GM19023 (cell line): Measurements from ENCODE around the gene ALDH3B2.
"Not testable (repeated sequence)": the region's sequence is repeated elsewhere in the genome, so short reads cannot be mapped to it uniquely, and the experiment has no call there.

ENCODE experiments used
- ATAC-seq: cut with Tn5 transposase; IDR thresholded peaks from one replicate; pipeline ENCODE4 v1.9.1; 2021; ENCODE audit warnings: mild to moderate bottlenecking, moderate library complexity; ENCODE audit not compliant: unreplicated experiment

The ALDH3B2 gene

DNA sequence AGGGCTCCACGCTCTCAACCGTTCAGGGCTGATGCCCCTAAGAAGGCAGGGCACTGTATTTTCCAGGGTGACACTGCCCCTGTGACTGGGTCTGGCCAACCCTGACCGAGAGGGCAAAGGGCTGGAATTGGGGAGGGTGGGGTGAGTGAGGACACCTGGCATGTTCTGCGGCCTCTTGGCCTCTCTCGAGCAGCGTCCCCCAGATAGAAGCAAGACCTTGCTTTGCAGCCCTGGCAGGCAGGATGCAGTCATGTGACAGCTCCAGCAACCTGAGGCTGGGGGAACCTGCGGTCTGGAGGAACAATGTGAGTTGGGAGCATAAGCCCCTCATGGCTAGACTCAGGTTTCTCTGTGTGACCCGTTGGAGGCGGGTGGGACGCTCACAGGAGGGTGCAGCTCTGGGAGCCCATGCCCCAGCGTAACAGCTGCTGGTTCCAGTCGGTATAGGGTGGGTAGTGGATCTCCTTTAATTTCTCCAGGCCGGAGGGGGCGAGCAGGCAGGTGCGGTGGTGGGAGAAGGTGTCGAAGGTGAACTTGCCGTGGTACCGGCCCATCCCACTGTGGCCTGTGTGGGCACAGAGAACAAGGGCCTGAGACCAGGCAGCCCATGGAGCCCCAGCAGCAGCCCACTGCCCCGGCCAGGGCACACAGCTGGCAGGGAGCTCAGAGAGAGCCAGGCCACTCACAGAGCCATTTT lies 11.4 kb downstream of the ALDH3B2 start:
- ATAC-seq = no peak

DNA sequence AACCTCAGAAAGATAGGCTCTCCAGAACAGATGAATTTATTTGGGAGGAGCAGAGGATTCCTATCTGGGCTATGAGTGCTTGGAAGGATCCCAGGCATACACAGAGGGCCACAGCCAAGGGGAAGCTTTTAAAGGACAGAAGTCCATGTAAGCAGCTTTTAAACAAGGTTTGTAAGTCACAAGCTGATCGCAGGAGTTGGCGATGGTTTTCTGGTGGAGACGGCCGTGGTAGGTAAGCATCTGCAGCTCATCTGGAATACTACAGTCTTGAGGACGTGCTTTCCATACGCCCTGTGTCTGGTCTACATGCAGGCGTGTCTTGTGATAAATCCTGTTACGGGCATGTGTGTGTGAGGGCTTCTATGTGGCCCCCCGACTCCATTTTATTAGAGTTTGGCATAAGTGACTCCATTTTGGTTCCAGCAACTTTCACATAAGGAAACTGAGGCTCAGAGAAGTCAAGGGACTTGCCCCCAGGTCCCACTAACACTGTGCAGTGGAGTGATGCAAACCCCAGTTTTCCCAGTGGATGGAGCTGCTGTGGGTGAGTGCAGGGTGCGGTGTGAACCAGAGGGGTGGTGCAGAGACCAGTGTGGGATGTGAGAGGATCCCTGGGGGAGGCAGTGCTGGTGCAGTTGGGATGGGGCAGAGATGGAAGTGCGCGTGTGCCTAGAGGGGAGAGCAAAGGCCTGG lies 12.1 kb downstream of the ALDH3B2 start:
- no peak for ATAC-seq

DNA sequence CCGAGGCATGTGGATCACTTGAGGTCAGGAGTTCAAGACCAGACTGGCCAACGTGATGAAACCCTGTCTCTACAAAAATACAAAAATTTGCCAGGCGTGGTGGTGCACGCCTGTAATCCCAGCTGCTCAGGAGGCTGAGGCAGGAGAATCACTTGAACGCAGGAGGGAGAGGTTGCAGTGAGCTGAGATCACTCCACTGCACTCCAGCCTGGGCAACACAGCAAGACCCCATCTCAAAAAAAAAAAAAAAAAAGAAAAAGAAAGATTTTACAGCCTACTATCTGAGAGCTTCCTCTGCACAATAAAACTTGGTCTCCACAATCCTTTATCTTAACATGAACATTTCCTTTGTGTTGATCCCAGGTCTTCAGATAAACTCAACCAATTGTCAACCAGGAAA lies 13.7 kb downstream of the ALDH3B2 start:
- ATAC-seq = not testable (repeated sequence)

DNA sequence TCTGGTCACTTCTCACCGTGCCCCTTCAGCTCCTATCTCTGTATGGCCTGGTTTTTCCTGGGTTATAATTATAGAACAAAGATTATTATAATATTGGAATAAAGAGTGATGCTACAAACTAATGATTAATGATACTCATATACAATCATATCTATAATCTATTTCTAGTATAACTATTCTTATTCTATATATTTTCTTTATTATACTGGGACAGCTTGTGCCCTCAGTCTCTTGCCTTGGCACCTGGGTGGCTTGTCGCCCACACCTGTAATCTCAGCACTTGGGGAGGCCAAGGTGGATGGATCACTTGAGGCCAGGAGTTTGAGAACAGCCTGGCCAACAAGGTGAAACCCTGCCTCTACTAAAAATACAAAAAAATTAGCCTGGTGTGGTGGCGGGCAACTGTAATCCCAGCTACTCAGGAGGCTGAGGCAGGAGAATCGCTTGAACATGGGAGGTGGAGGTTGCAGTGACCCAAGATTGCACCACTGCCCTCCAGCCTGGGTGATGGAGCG lies 14.7 kb downstream of the ALDH3B2 start:
- ATAC-seq = not testable (repeated sequence)

DNA sequence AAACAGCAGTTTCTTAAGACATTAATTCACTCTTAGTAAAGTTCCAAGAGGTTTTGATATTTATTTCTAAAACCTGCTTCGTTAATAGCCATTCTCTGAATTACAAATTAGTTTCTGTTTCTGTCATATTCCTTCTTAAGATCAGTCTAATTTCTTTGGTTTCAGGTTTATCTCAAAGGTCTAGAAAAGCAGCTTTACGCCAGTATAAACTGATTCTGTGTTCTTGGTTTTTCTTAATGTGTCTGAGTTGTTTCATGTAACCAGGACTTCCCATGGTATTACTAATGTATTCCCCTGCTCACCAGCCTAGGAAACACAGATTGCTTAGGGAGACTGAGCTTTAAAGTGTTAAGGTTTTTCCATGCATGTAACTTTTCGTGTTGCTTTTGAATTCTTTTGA lies 17.1 kb downstream of the ALDH3B2 start:
- ATAC-seq = no peak

DNA sequence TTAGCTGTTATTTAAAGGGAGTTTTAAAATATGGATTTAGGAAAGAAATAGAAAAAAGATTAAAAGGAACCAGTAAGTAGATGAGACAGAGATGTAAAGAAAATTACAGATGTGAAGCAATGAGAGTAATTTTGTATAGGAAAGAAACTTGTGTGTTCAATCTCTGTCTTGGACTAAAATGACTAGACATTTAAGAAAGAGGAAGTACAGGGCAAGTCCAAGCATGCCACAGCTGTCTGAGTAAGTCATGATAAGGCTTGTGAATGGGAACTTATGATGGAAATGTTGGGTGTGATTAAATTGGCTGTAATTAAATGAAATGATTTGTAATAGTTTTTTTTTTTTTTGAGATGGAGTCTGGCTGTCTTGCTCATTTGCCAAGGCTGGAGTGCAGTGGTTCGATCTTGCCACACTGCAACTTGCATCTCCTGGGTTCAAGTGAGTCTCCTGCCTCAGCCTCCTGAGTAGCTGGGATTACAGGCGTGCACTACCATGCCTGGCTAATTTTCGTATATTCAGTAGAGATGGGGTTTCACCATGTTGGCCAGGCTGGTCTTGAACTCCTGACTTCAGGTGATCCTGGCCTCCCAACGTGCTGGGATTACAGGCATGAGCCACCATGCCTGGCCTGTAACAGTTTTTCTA lies 18.0 kb downstream of the ALDH3B2 start:
- no peak for ATAC-seq

DNA sequence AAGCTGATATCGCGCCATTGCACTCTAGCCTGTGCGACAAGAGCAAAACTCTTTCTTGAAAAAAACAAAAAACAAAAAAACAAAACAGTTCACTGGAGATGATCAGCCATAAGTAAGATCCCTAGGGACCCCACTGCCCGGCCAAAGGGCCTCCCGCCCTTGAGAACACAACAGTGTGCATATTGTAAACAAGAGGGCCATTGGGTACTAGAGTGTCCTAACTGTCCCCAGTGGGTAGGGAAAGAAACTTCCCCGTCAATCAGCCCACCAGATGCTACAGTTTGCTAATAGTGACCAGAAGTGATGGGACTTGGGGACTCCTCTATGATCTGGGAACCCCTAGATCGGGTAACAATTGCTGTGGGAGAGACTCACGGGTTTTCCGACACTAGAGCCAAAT lies 20.2 kb downstream of the ALDH3B2 start:
- ATAC-seq = no peak

DNA sequence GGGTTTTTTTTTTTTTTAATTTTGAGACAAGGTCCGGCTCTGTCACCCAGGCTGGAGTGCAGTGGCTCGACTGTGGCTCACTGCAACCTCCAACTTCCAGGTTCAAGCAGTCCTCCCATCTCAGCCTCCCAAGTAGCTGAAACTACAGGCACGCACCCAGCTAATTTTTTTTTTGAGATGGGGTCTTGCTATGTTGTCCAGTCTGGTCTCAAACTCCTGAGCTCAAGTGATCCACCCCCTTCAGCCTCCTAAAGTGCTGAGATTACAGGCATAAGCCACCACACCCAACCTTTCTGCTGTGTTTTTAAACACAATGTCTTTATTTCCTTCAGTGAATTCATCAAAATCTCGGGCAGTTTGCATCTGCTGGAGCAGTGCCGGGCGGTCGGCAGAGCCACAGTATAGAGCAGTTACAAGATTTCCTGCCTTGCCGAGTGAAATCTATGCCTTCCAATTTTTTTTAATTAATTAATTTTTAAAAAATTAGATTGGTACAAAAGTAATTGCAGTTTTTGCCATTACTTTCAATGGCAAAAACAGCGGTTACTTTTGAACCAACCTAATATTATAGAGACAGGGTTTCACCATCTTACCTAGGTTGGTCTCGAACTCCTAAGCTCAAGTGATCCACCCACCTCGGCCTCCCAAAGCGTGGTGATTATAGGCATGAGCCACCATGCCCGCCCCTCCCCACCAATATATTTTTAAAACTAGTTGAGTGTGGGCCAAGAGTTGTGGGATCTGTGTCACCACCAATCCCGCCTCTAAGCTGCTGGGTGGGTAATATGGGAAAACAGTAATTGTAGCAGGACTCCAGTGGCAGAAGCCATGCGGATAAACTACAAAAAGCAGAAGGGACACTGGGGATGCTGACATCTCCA lies 21.2 kb downstream of the ALDH3B2 start:
- ATAC-seq = no peak

DNA sequence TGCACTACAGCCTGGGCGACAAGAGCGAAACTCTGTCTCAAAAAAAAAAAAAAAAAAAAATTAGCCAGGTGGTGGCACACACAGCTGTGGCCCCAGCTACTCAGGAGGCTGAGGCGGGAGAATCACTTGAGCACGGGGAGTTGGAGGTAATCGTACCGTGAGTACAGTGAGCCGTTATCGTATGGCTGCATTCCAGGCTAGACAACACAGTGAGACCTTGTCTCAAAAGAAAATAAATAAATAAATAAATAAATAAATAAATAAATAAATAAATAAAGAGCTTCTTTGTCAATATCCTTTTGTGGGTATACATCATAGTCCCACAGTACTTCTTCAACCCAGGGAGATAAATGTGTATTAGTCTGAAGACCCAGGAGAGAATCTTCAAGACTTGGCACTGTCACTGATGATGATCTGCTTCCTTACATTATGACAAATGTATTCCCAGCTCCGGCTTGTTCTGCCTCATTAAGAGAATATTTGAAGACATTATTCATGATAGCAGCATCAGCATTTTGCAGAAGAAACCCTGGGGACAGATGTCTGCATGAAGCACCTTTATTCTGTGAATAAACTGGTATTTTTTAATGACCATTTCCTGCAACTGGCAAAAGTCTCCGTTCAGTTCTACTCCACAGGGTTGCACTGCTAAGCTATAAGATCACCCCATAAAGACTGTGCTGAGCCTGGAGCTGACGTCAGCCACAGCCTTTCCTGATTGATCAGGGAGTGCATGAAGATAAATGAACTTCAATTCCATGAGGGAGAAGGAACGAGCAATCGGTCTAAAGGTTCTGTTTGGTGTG lies 22.2 kb downstream of the ALDH3B2 start:
- ATAC-seq = no peak

DNA sequence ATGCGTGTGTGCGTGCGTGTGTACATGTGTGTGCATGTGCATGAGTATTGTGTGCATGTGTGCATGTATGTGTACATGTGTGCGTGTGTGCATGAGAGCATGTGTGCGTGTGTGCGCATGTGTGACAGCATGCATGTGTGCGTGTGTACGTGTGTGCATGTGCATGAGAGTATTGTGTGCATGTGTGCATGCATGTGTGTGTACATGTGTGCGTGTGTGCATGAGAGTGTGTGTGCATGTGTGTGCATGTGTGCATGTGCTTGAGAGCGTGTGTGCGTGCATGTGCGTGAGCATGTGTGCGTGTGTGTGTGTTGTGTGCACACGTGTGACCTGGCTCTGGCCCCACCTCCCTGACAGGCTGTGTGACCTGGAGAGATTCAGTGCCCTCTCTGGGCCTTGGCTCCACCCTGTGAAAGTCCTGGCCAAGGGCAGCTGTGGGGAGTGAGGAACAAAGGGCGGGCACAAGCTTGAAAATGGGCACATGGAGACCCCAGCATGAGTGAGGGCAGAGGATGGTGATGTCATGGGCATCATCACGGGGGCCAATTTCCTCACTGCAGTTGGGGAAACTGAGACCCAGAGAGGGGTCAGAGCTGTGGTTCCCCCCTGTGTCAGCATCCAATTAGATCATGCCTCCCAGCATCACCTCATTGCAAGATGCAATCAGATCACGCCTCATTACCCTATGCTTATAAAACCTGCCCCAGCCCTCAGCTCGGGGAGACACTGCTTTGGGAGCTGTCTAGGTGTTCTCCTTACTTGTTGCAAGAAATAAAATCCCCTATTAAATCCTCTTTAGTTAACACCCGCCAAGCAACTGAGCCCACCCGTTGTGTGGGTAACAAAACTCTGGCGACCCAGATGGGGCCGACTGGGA lies 24.6 kb downstream of the ALDH3B2 start:
- ATAC-seq = no peak

DNA sequence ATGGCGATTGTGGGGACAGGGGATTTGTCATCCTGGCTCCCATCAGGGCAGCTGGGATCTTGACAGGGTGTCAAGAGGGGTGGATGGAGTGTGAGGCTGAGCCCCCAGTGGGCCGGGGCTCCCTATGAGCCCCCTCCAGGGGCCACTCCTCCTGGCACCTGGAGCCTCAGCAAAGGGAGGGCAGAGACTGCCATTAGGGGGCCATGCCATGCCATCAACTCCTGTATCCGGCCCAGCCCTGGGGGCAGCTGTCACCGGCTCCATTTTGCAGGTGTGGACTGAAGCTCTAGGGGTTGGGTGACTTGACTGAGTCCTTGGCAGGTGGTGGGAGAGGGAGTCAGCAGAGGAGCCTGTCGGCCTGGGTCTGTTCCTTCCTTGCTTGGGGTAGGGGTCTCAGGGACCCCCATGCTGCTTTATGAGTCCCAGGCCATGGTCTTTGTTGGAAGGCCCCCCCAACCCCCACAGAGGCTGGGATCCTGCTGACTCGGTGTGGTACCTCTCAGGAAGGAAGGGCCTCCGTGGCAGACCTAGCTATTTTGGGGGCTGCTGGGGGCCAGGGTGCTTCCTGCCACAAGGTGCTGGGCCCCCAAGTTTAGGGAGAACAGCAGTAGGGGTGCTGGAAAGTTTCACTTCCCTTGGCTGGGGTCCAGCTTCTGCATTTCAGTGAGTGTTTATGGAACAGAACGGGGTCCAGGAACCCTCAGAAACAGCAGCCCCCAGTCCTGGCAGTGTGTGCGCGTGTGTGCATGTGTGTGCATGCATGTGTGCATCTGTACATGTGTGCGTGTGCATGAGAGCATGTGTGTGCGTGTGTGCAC lies 25.4 kb downstream of the ALDH3B2 start:
- no peak for ATAC-seq

DNA sequence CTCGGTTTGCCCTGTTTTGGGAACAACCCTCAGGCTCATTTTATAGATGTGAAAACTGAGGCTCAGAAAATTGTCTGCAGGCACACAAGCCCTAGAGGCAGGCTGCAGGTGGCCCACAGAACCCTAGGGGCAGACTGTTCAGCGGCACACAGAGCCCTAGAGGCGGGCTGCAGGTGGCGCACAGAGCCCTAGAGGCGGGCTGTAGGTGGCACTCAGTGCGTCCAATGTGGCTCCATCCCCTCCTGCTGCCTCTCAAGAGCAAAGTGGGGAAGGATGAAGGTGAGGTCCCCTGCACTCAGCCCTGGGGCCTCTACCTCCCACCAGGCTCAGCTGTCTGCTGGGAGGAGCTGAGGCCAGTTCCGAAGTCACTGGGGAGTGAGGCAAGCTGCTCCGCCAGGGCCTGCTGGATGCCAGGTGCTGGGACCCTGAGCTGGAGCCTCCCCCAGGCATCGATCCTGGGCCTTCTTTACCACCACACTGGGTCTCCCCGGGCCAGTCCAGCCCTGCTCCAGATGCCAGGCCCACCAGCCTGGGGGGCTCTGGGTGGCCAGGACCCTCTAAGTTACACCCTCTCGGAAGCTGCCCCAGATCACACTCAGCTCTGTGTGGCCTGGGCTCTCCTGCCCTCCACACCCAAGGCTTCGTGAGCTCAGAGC lies 26.2 kb downstream of the ALDH3B2 start:
- ATAC-seq = no peak

DNA sequence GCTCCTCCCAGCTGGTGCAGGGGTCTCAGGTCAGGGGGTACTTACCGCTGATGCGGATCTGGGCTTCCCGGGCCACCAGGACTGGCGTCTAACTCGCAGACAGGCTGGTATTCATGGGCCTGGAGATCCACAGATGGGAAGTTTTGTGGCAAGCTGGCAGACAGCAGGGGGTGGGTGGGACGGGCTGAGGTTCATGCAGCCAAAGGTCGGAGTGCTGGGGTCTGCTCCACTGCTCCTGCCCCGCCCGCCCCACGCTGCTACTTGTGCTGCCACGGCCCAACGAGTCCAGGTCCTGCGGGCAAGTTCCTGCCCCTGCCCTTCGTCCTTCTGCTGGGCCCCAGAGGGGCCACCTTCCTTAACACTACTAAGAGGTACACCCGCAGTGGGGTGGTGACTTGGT lies 27.0 kb downstream of the ALDH3B2 start:
- ATAC-seq = no peak

DNA sequence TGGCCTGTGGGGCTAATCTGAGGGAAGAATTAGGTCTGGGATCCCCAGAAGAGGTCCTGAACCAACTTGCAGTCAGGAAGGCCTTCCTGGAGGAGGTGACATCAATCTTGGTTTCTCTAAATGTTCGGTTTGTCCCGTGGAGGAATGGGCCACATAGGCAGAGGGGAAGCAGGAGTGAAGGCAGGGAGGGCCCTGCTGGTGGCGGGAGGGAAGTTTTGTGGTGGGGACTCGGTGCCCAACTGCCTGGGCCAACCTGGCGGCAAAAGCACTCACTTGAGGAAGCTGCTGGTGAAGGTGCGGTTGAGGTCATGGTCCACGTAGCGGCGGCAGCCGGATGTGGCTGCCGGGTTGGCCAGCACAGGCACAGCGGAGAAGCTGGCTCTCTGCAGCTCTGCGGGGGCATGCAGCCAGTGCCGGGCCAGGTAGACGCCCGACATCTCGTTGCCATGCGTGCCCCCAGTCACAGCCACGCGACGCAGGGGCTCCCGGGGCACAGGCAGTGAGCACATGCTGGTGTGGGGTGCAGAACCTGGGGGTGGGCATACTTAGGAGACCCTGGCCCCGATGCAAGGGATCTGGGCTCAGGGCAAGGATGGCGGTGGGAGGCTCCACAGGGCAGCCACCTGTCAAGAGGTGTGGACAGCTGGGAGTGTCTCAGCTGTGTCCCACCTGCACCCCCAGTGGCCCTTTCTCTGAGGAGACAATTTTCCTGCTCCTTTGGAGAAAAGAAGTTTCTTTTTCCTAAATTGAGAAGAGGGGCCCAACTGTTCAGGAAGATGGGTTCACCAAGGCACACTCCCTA lies 27.7 kb downstream of the ALDH3B2 start:
- no peak for ATAC-seq

DNA sequence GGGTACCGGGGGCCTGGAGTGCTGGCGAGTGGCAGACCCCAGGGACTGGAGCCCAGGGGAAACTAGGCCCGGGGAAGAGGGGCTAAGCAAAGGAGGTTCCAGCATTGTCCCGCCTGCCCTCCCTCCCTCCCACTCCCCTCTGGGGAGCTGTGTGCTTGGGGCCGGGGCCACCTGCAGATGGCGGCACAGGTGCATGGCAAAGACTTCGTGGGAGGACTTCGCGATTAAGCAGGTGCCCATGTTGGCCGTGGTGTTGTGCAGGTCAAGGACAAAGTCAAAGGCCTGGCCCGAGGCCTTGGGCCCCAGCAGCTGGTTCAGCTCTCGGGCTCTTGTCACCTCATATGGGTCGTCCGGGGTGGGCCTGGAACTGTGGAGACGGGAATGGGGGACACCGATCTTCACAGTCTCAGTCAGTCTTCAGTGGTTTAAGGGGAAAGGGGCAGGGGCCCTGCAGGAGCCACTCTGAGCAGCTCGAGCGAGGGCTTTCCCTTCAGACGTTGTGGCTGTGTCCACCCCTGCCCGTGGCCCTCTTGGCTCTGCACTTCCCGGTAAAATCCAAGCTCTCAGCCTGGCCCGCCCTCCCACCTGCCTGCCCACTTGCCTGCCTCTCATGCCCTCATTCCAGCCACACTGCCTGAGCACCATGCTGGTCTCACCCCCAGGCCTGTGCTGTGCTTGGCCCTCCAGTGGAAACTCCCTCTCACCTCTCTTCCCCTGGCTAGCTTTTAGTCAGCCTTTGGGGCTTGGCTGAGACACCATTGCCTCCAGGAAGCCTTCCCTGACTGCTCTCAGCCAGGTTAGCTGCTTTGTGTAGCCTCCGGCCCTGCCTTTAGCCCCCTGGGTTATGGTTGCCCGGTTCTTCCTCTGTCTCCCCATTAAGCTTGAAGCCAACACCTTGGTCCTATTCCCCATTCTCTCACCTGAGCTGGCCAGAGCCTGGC lies 28.6 kb downstream of the ALDH3B2 start:
- ATAC-seq = no peak
